GM21619 (cell line): ENCODE results near the gene TMEM135.
A peak's percentile ranks its signal among the peaks of the same experiment; 100 is the strongest.

Experiments
- ATAC-seq: cut with Tn5 transposase; IDR thresholded peaks from one replicate; pipeline ENCODE4 v1.9.1; 2021; ENCODE audit not compliant: unreplicated experiment

The TMEM135 gene

GRCh38 chr11:87347441-87347840 lies 309.7 kb downstream of the TMEM135 start:
- ATAC-seq = no peak

DNA sequence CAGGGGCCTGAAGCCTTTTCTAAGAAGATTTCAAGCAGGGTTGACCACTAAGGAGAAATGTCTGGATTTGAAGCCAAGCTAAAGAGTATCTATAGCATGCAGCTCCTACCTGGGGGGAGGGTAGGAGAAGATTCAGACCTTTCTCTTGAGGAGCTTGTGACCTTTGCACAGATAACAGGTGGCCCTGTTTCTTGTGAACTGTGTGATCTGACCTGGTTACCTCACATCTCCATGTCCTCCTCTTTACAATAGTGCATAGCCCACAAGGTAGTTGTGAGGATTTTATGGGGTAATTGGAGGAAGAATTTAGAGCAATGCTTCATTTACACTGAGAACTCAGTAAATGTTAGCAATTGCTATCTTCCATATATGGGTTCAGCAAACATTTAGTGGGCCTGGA lies 310.1 kb downstream of the TMEM135 start:
- ATAC-seq = no peak

GRCh38 chr11:87351676-87352075 lies 313.9 kb downstream of the TMEM135 start:
- ATAC-seq = no peak

- ATAC-seq = peak; percentile 96
These were observed 315.3 kb downstream of the TMEM135 start for GRCh38 chr11:87352759-87353707.

GRCh38 chr11:87353771-87354345 lies 316.1 kb downstream of the TMEM135 start:
- ATAC-seq = no peak

DNA sequence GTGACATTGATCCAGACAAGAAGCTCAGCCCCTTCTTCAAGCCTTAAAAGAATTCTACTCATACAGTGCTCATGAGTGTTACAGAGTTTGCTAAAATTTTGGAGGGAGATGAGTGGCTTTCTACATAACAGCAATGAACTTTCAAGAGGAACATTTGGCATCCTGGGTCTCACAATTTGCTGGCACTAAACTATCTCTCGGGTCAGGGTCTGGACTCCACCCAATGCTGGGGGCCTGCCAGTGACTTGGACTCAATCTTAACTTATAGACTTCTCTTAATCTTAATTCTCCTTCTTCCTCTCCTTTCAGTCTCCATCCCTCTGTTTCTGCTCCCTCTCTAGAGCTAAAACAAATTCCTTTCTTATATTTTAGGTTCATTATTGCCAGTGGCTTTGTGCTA lies 317.9 kb downstream of the TMEM135 start:
- ATAC-seq = no peak

DNA sequence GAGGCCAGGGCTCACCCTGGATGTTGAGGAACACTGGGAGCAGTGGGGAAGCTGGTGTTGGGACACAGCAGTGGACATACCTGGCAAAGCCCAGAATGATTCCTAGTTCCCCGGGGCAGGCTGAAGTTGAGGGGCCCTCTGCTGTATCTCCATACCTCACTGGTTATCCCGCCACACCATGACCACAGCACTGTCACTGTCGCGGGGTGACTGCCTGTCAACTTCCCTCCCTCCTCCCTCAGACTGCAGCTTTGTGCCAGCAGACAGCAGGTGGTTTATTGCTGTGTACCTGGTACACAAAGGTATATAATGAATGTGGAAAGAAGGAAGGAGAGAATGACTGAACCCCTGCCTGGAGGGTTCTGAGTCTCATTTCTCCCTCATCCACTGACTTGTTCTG lies 318.7 kb downstream of the TMEM135 start:
- no peak for ATAC-seq

GRCh38 chr11:87358461-87358860 lies 320.7 kb downstream of the TMEM135 start:
- no peak for ATAC-seq

- ATAC-seq = no peak
These were observed 321.7 kb downstream of the TMEM135 start for GRCh38 chr11:87359401-87359800.

DNA sequence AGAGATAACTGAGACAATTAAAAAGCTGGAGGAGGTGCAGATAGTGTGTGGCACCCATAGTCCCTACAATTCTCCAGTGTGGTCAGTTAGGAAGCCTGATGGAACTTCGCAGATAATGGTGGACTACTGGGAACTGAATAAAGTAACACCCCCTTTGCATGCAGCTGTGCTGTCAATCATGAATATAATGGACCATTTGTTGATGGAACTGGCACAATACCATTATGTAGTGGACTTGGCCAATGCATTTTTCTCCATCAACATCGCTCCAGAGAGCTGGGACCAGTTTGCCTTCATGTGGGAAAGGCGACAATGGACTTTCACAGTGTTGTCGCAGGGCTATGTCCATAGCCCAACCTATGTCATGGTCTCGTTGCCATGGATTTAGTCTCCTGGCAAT lies 324.2 kb downstream of the TMEM135 start:
- no peak for ATAC-seq

GRCh38 chr11:87366346-87366745 lies 328.6 kb downstream of the TMEM135 start:
- ATAC-seq = no peak

DNA sequence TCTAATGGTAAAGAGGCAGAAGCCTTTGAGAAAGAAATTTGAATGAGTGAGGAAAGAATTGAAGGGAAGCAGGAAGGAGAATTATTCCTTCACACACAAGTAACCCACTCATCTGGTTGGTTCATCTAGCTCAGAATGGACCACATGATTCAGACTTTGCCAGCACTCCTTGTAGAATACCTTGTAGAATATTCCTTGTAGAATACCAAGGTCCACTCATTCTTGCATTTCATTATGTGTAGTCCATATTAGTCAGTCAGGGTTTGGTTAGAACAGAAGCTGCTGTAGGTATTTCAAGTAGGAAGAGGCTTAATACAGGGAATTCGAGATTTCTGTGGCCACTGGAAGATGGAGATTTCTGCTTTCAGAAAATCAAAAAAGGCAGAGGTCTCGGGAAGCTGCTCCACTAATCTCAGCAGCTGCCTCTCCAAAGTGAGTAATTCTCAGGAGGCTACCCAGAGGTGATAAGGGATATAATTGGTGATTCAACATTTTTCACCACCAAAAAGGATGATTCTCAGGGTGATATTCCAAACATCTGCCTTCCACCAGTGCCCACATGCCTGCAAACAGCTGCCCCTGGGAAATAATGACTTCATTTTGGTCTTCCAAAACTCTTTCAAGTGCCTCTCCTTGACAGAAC lies 329.1 kb downstream of the TMEM135 start:
- ATAC-seq = no peak

DNA sequence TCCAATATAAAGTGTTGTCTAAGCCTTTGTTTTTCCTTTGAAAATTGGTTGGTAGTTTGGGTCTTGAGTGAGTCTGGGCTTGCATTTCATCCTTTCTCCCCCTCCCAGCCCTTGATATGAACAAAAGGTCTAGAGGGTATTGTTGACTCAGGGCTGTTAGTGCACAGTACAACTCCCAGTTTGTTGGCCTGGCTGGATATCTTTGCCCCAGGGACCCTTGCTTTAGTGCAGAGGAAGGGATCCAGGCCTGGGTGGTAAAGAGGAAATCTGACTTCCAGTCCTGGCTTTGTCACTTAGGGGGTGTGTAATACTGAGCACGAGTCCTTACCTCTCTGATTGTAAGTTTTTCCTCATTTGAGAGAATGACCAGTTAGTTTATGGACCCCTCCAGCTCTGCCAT lies 330.4 kb downstream of the TMEM135 start:
- no peak for ATAC-seq

DNA sequence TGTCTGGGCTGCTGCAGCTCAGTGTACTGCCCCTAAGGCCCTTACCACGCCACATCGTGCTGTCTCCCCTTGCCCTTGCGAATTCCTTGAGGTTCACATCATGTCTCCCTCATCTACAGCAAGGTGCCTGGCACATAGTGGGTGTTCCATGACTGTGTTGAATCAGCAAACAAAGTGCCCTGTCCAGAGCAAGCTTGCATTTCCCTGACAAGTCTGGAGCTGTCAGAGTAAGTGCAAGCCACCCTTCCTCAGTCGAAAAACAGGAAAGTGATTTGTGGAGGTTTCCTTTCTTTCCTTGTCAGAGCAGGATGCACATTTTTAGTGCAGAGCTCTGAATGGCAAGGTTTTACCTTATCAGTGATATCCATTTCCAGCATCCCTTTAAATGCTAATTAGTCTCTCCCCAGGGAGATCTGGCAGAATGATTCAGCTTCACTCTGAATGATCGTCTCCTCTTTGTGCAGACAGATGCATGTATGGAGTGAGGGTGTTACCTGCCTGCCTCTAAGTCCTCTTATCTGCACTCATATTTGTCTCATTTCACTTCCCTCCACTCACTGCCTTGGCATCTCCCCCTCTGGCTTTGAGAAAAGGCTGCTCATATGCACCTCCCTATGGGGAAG lies 331.2 kb downstream of the TMEM135 start:
- no peak for ATAC-seq

DNA sequence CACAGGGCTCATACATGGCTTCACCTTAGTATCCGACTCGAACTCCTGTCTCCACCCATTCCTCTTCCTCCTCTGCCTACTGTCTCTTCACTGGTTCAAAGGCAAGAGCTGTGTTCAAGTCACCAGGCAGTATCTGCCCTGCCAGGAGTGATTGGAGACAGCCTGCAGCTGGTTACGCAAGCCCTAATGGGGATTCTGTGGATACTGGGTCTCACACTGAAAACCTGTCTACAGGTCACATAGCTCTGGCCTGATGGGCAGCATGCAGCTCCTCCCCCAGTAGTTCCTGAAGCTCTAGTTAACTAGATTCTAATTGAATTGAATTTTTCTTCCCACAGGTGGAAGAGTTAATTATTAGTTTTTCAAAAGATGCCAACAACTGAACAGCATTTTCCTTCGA lies 332.2 kb downstream of the TMEM135 start:
- no peak for ATAC-seq

DNA sequence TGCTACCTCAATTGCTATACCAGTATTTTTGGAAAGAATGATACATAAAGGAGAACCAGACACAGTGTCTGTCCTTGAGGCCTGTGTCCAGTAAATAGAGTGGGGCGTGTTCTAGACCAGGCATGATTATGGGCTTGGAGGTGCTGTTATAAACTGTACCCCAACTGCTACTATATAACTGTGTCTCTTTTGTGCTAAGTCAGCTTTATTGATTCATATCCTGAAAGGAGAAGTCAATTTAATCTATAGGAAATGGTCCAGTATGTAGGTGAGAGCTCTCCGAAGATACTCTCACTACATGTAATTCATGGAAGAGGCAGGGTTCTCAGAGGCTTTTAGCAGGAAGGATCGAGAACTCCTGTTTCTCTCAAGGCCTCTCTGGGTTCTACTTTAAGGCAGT lies 334.3 kb downstream of the TMEM135 start:
- no peak for ATAC-seq
